RWPE1 (cell line): ENCODE results near the gene DSCAM.

Experiments used
- CTCF ChIA-PET: fragments of 350-600 bp; sonication (Branson Sonifier 250); formaldehyde crosslinking; extraction: SDS; loops from one replicate; lab custom pipeline; 2021; lab: Yijun Ruan, JAX
- POLR2A ChIA-PET: fragments of 400-600 bp; formaldehyde crosslinking; extraction: SDS; loops from one replicate; lab custom pipeline; 2020; ENCODE audit warnings: antibody characterized with exemption; ENCODE audit not compliant: low non-redundant PET; lab: Yijun Ruan, JAX
- DNase-seq: peaks from one replicate; pipeline ENCODE4 v3.0.0; 2012; ENCODE audit warnings: low spot score
- H3K27ac ChIP-seq: fragments of 450-650 bp; 2 replicates; pipeline ENCODE4 v1.5.1; 2017
- CTCF ChIP-seq: fragments of 450-650 bp; conservative IDR thresholded peaks from 2 replicates; pipeline ENCODE4 v1.5.1; 2017; ENCODE audit warnings: low read depth, mild to moderate bottlenecking

DSCAM gene

GRCh38 chr21:39966786-39967185 is 880.2 kb downstream of the DSCAM start:
- ChIA-PET CTCF (no interaction called here), POLR2A (no interaction called here)
- DNase-seq = no peak
- no peak overlapping the region for H3K27ac ChIP-seq
- TF ChIP-seq CTCF = no peak

GRCh38 chr21:39965026-39965425 is 881.9 kb downstream of the DSCAM start:
- CTCF ChIA-PET = no interaction called here
- no peak for TF ChIP-seq CTCF
- no peak for DNase-seq
- H3K27ac ChIP-seq = no peak overlapping the region
- POLR2A ChIA-PET = no interaction called here

DNA sequence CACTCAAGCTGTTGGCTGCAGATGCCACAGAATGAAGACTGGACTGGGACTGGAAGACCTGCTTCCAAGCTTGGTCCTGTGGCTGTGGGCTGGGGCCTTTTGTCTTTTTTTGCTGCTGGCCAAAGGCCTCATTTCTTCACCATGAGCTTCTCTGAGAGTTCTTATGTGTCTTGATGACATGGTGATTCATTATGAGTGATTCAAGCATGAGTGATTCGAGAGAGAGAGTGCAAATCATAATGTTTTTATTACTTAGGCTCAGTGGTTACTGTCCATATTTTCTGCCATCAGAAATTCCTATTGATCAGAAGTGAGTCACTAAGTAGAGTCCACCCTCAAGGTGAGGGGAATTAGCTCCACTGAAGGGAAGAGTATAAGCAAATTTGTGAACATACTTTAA is 885.7 kb downstream of the DSCAM start:
- ChIA-PET CTCF (no interaction called here), POLR2A (no interaction called here)
- TF ChIP-seq CTCF = no peak
- DNase-seq = no peak
- H3K27ac ChIP-seq = no peak overlapping the region
